Neuron (in vitro differentiated cells): Measurements from ENCODE around the gene MAML3.
A peak's percentile ranks its signal among the peaks of the same experiment; 100 is the strongest.

Experiments
- H2AFZ ChIP-seq: one replicate; pipeline ENCODE4 v1.6.1; 2013; ENCODE audit warnings: low read depth, mild to moderate bottlenecking, inconsistent platforms, low read length, moderate library complexity
- H3K27me3 ChIP-seq: one replicate; pipeline ENCODE4 v1.6.1; 2013; ENCODE audit warnings: low read length; ENCODE audit not compliant: insufficient read depth
- H3K36me3 ChIP-seq: one replicate; pipeline ENCODE4 v1.6.1; 2013; ENCODE audit warnings: low read length; ENCODE audit not compliant: insufficient read depth
- H3K4me1 ChIP-seq: one replicate; pipeline ENCODE4 v1.6.1; 2013; ENCODE audit warnings: low read length; ENCODE audit not compliant: insufficient read depth
- H3K4me3 ChIP-seq: 2 replicates; pipeline ENCODE4 v1.5.1; 2013; ENCODE audit warnings: mild to moderate bottlenecking, low read length, moderate library complexity
- H3K9me3 ChIP-seq: one replicate; pipeline ENCODE4 v1.6.1; 2013; ENCODE audit warnings: low read length

MAML3 gene

GRCh38 chr4:140020457-140021361 is 133.3 kb downstream of the MAML3 start:
- Histone ChIP-seq H2AFZ (no peak overlapping the region), H3K4me3 (no peak overlapping the region)

DNA sequence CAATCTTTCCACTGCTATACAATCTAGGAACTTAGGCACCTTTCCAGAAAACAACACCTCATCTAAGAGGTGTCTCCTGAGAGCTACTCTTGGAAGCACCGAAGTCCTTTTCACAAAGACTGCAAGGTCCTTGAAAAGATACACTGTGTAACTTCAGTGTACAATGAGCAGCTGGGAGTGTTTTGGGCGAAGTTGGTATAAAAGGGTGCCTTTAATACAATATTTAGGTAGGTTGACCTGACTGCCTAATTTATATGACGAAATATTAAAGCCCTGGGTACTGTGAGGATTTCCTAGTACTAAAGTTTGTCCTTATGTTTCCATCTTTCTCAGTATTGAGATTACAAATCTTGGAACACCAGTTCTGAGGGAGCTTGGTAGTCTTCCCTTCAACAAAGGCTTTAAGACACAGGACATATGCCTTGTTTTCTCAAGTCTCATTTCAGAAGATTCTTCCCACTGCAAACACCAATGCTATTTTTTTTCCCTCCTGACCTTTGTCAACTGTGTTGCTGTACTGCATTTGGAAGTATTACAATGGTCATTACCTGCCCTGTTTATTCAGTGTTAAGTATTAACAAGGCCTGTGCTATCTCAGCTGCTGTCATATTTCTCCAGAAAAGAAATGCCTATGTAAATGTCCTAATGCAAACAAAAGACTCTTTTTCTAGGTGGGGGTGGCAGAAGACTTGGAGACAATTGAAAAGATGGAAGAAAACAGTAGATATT is 134.2 kb downstream of the MAML3 start:
- Histone ChIP-seq H3K36me3 (no peaks in the 10 kb centered on the region), H3K27me3 (no peaks in the 10 kb centered on the region), H2AFZ (no peak overlapping the region), H3K4me1 (peaks cover 14% of the 10 kb centered on the region), H3K4me3 (no peak overlapping the region), H3K9me3 (peaks cover 5% of the 10 kb centered on the region)

More at GRCh38 chr4:140020457-140021361, 133.3 kb downstream of the MAML3 start:
- H3K36me3 ChIP-seq, result no peaks in the 10 kb centered on the region
- H3K9me3 ChIP-seq, result peaks cover under 1% of the 10 kb centered on the region
- H3K4me1 ChIP-seq, result peaks cover 14% of the 10 kb centered on the region
- no peaks in the 10 kb centered on the region for H3K27me3 ChIP-seq

GRCh38 chr4:140018931-140019618 is 134.9 kb downstream of the MAML3 start:
- peaks cover 14% of the 10 kb centered on the region for H3K4me1 ChIP-seq
- H3K4me3 ChIP-seq, result no peak overlapping the region
- H2AFZ ChIP-seq, result no peak overlapping the region
- peaks cover 5% of the 10 kb centered on the region for H3K9me3 ChIP-seq
- no peaks in the 10 kb centered on the region for H3K27me3 ChIP-seq
- H3K36me3 ChIP-seq, result no peaks in the 10 kb centered on the region

DNA sequence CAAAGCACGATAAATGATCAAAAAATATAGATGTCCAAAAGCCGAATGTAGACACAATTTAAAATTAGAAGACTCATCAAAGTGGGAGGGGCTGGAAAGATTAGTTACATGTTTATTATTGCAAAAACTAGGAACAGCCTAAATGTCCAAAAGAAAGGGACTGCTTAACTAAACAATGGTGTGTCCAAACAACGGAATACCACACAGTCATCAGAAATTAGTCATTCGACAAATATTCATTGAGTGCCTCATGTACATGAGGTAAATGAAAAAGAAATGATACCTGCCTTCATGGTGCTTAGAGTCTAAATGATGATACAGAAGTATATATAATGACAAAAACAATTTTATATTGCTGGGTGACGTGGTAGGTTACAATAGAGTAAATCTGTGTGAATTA is 139.7 kb downstream of the MAML3 start:
- Histone ChIP-seq H3K4me1 (peaks cover 7% of the 10 kb centered on the region), H3K9me3 (peaks cover 5% of the 10 kb centered on the region), H2AFZ (no peak overlapping the region), H3K27me3 (no peaks in the 10 kb centered on the region), H3K36me3 (no peaks in the 10 kb centered on the region), H3K4me3 (no peak overlapping the region)

- Histone ChIP-seq H2AFZ (no peak overlapping the region), H3K27me3 (no peaks in the 10 kb centered on the region), H3K36me3 (no peaks in the 10 kb centered on the region), H3K4me1 (peaks cover 7% of the 10 kb centered on the region), H3K9me3 (peaks cover 5% of the 10 kb centered on the region), H3K4me3 (no peak overlapping the region)
Observed at GRCh38 chr4:140012688-140013486, 141.1 kb downstream of the MAML3 start.

- peaks cover 27% of the 10 kb centered on the region for H3K4me1 ChIP-seq
- no peak overlapping the region for H3K4me3 ChIP-seq
- H3K27me3 ChIP-seq, result no peaks in the 10 kb centered on the region
Observed at GRCh38 chr4:140005699-140006098, 148.3 kb downstream of the MAML3 start.

DNA sequence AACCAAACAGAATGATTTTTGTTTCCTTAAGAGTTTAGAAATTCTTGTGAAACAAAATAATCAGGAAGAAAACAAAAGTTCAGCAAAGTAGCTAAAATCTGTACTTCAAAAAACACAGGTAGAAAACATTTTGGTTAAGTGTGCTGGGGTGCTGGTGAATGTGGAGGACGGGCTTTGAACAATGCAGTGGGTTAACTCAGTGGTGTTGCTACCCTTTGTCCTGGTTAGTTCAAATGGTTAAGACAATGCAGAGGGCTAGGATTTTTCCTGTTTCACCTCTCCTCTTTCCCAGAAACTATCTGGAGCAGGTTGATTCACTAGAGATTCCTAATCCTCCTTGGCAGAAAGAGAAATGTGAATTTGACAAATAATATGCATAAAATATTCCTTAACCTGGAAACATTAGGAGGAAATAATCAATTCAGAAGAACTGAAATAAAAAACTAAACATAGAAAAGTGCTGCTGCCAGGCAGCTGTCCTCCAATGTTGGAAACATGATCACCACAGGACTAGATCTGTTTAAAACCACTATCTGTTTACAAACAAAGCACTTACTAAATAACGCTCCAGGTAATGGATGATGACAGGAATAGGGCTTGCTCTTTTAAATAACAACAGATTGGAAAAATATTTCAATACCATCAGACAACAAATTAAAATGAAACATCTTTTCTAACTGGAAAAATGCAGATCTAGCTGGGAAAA is 148.9 kb downstream of the MAML3 start:
- peak overlapping the region; percentile 42 for H3K4me3 ChIP-seq
- no peaks in the 10 kb centered on the region for H3K36me3 ChIP-seq
- H3K27me3 ChIP-seq, result no peaks in the 10 kb centered on the region
- no peaks in the 10 kb centered on the region for H3K9me3 ChIP-seq
- peaks cover 27% of the 10 kb centered on the region for H3K4me1 ChIP-seq
- peak overlapping the region; percentile 94 for H2AFZ ChIP-seq

More at GRCh38 chr4:140005699-140006098, 148.3 kb downstream of the MAML3 start:
- Histone ChIP-seq H3K9me3 (no peaks in the 10 kb centered on the region), H2AFZ (no peak overlapping the region), H3K36me3 (no peaks in the 10 kb centered on the region)

- Histone ChIP-seq H3K9me3 (no peaks in the 10 kb centered on the region), H3K4me1 (peaks cover 27% of the 10 kb centered on the region), H3K4me3 (peak overlapping the region; percentile 42), H3K36me3 (no peaks in the 10 kb centered on the region), H3K27me3 (no peaks in the 10 kb centered on the region), H2AFZ (peak overlapping the region; percentile 94)
Observed at GRCh38 chr4:140004549-140004895, 149.5 kb downstream of the MAML3 start.

DNA sequence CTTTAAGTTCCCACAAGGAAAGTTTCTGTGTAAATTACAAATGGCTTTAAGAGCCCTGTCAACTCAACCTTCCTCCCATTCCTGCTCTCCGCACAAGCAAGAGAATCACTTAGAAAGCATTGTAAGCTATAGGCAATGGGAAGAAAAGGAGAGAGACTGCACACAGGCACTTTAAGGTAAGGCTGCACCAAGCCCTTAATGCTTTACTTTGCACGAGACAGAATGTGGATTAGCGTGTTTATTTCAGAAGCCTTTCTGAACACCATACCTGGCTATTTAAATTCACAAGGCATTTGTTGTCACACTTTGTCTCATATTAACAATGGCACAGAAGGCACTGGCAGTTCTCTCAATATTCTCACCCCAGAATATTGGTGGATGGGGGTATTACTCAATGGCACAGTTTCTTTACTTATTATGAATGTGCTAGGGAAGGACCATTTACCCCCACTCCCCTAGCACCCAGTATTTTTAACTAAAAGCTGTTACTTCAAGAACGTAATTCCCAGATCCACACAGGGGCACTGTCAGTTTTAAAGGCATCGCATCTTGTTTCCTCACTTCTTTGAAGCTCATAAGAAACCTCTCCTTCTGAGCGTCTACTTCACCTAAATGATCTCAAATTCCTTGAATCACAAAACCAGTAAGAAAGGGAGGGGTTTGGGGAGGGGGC is 150.0 kb downstream of the MAML3 start:
- peak overlapping the region; percentile 42 for H3K4me3 ChIP-seq
- no peaks in the 10 kb centered on the region for H3K36me3 ChIP-seq
- peaks cover 27% of the 10 kb centered on the region for H3K4me1 ChIP-seq

GRCh38 chr4:140000232-140000631 is 153.8 kb downstream of the MAML3 start:
- Histone ChIP-seq H3K4me1 (peaks cover 18% of the 10 kb centered on the region), H3K27me3 (no peaks in the 10 kb centered on the region), H3K36me3 (no peaks in the 10 kb centered on the region), H3K9me3 (no peaks in the 10 kb centered on the region), H2AFZ (no peak overlapping the region), H3K4me3 (no peak overlapping the region)

More for the DNA sequence above, 150.0 kb downstream of the MAML3 start:
- Histone ChIP-seq H3K9me3 (no peaks in the 10 kb centered on the region), H2AFZ (peak overlapping the region; percentile 94), H3K27me3 (no peaks in the 10 kb centered on the region)

GRCh38 chr4:139988863-139989765 is 164.9 kb downstream of the MAML3 start:
- Histone ChIP-seq H3K4me1 (peaks cover 34% of the 10 kb centered on the region), H3K4me3 (no peak overlapping the region), H2AFZ (no peak overlapping the region), H3K9me3 (peaks cover 2% of the 10 kb centered on the region), H3K36me3 (no peaks in the 10 kb centered on the region), H3K27me3 (no peaks in the 10 kb centered on the region)
